Measurements from ENCODE around the gene ATRN. TPM values are rescaled to one million over a fixed set of nuclear protein-coding genes. Genes with fewer than 3 reads are reported as not detected.

Gene ATRN
- total and polyA plus RNA-seq, 2 of the 8 experiments (the other 6 are each of a cell fraction or from before 2014, with no cell fraction given): 12.0 to 17.4 TPM

DNA sequence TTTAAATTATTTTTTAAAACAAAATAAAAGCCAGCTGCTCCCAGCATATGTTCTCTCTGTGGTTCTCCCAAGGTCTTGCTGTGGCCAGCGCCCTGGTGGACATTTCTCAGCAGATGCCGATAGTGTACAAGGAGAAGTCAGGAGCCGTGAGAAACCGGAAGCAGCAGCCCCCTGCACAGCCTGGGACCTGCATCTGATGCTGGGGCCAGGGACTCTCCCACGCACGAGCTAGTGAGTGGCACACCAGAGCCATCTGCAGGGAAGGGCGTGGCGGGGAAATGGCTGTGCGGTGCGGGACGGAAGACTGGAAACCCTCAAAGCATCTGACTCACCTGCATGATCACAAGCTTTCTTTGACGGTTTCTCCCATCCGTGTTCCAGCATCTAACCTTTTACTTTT lies 175.8 kb downstream of the ATRN start:
- no peaks in the 10 kb centered on the region for H3K4me1 ChIP-seq (replicated peaks in 1 of 4; ENCODE audit: control insufficient read depth in 3 of 4, insufficient read depth in 4 of 4, low read length in 3 of 4)
- FAIRE-seq: no peak
- H3K27ac ChIP-seq (ENCODE audit: low read depth, low read length): no peak overlapping the region
- no peak overlapping the region for H3K18ac ChIP-seq (ENCODE audit: extremely low read depth, low read length)
- 94% methylated on average over 13 of the region's 13 CpGs; no CpG with 5 or more reads in 1 of the 2 experiments for WGBS, 2 experiments (ENCODE audit: extremely low coverage in 1 of 2, insufficient coverage in 1 of 2, insufficient read length in 1 of 2, insufficient replicate concordance in 2 of 2, low coverage in 1 of 2, low lambda C conversion rate in 2 of 2, missing lambda C conversion rate in 1 of 2)
- H4K20me1 ChIP-seq (replicated peaks in 1 of 2; ENCODE audit: control insufficient read depth in 1 of 2, insufficient read depth in 2 of 2, low read length in 2 of 2): no peaks in the 10 kb centered on the region
- H2BK120ac ChIP-seq (replicated peaks; ENCODE audit: low read depth, low read length): no peak overlapping the region
- TF ChIP-seq TAF7 (optimal IDR thresholded peaks at IDR 0.05; ENCODE audit: borderline replicate concordance, low read depth, low read length) (no peak), RAD21 (IDR thresholded peaks at IDR 0.05 in 1 of 2, conservative IDR thresholded peaks at IDR 0.05 in 1 of 2; ENCODE audit: low read depth in 2 of 2, low read length in 2 of 2) (peak in 1 of 2 experiments; percentile 5; a peak in 1 of 4 replicates)
- H3K4ac ChIP-seq (replicated peaks; ENCODE audit: insufficient read length, low read depth, low read length): no peak overlapping the region
- no peak overlapping the region for H3K56ac ChIP-seq (replicated peaks; ENCODE audit: insufficient read length, low read depth, low read length)
- H3K23me2 ChIP-seq (ENCODE audit: low read depth, low read length): no peaks in the 10 kb centered on the region
- no peak overlapping the region for H4K5ac ChIP-seq (ENCODE audit: insufficient read length, low read depth, low read length)
- H4K91ac ChIP-seq (replicated peaks; ENCODE audit: insufficient read length, low read length): no peak overlapping the region
- H2BK12ac ChIP-seq (ENCODE audit: low read depth, low read length): no peak overlapping the region
- H2AK5ac ChIP-seq (ENCODE audit: low read depth, low read length): no peak overlapping the region
- no peak overlapping the region for H3K14ac ChIP-seq (ENCODE audit: insufficient read length)
- no peak overlapping the region for H2BK20ac ChIP-seq (ENCODE audit: low read length)
- no peak overlapping the region for H2BK15ac ChIP-seq (ENCODE audit: low read length)
- H3K4me3 ChIP-seq (ENCODE audit: extremely low read depth in 1 of 4, insufficient read depth in 2 of 4, low read depth in 3 of 4, low read length in 4 of 4): no peak overlapping the region
- POLR2A ChIA-PET (ENCODE audit: partially characterized antibody): no interaction called here
- H4K8ac ChIP-seq (ENCODE audit: extremely low read depth, insufficient read depth, low read length): no peak overlapping the region
- no peak overlapping the region for H3K4me2 ChIP-seq (ENCODE audit: insufficient read depth in 1 of 2, low read depth in 2 of 2, low read length in 2 of 2)
- H2BK5ac ChIP-seq (ENCODE audit: low read depth, low read length): no peak overlapping the region
- no peak overlapping the region for H3K23ac ChIP-seq (ENCODE audit: insufficient read length)
- no peaks in the 10 kb centered on the region for H3K36me3 ChIP-seq (ENCODE audit: control insufficient read depth in 2 of 4, insufficient read depth in 4 of 4, low read length in 3 of 4)
- CTCF ChIA-PET (ENCODE audit: partially characterized antibody): interaction anchor here (1.1 to 2.3 kb wide), 5 partner anchors 9 to 70 kb away, joined by 3 to 6 read pairs (median 3); no protein-coding TSS in a partner anchor
- no peak overlapping the region for H3K9ac ChIP-seq (replicated peaks in 1 of 4; ENCODE audit: extremely low read depth in 1 of 4, low read depth in 3 of 4, low read length in 3 of 4)
- H3K27me3 ChIP-seq (replicated peaks in 1 of 4; ENCODE audit: control insufficient read depth in 3 of 4, extremely low read depth in 1 of 4, insufficient read depth in 3 of 4, low read length in 3 of 4): no peaks in the 10 kb centered on the region; a peak in 2 of 7 replicates
- H2AFZ ChIP-seq (ENCODE audit: low read length): no peak overlapping the region
- peak in 1 of 2 experiments; percentile 35 for DNase-seq (ENCODE audit: low read depth in 1 of 2, low spot score in 2 of 2)
- H3K9me3 ChIP-seq (ENCODE audit: insufficient read depth in 2 of 2, low read depth in 1 of 2, low read length in 1 of 2): no peaks in the 10 kb centered on the region
- no peaks in the 10 kb centered on the region for H3K79me2 ChIP-seq (ENCODE audit: control insufficient read depth in 1 of 2, insufficient read depth in 2 of 2, low read length in 2 of 2)
- no peaks in the 10 kb centered on the region for H3K79me1 ChIP-seq (ENCODE audit: low read depth, low read length)

Data from H1 (cell line).